ENCODE results near the gene PSMA6. TPM values are rescaled to one million over a fixed set of nuclear protein-coding genes. Genes with fewer than 3 reads are reported as not detected.
"Not testable (repeated sequence)": the region's sequence is repeated elsewhere in the genome, so short reads cannot be mapped to it uniquely, and the experiment has no call there.

Gene PSMA6
- 100 to 1,000 TPM; 401 to 404 TPM for total RNA-seq

GRCh38 chr14:35292051-35292769, at the start of gene PSMA6:
Gene PSMA6, plus strand, starts transcription at chr14:35292382. Its CDS starts 95 bp downstream, at chr14:35292477.
- Mint-ChIP-seq H3K27ac (peak within 1 kb of the TSS; percentile 98), H3K4me1 (peaks cover 48% of the 10 kb centered on the region), H3K4me3 (peak within 1 kb of the TSS; percentile 99), H3K27me3 (no peaks in the 10 kb centered on the region), H3K36me3 (peaks cover 34% of the 10 kb centered on the region), H3K9me3 (no peaks in the 10 kb centered on the region)
- DNase-seq, result peak; percentile 100

GRCh38 chr14:35242599-35243311, 49.4 kb upstream of the PSMA6 start:
- peaks cover 7% of the 10 kb centered on the region for H3K4me1 Mint-ChIP-seq
- H3K9me3 Mint-ChIP-seq, result no peaks in the 10 kb centered on the region
- H3K27me3 Mint-ChIP-seq, result no peaks in the 10 kb centered on the region
- H3K27ac Mint-ChIP-seq, result no peak overlapping the region
- no peak overlapping the region for H3K4me3 Mint-ChIP-seq
- peaks cover 7% of the 10 kb centered on the region for H3K36me3 Mint-ChIP-seq
- DNase-seq, result no peak

- no peak overlapping the region for H3K4me3 Mint-ChIP-seq
- H3K27ac Mint-ChIP-seq, result no peak overlapping the region
- no peaks in the 10 kb centered on the region for H3K27me3 Mint-ChIP-seq
- H3K36me3 Mint-ChIP-seq, result peaks cover 7% of the 10 kb centered on the region
- no peaks in the 10 kb centered on the region for H3K9me3 Mint-ChIP-seq
- peaks cover 13% of the 10 kb centered on the region for H3K4me1 Mint-ChIP-seq
- no peak for DNase-seq
Measured at GRCh38 chr14:35243956-35244355, 48.2 kb upstream of the PSMA6 start.

GRCh38 chr14:35244542-35244941, 47.6 kb upstream of the PSMA6 start:
- DNase-seq, result no peak
- no peaks in the 10 kb centered on the region for H3K9me3 Mint-ChIP-seq
- peaks cover 12% of the 10 kb centered on the region for H3K4me1 Mint-ChIP-seq
- no peak overlapping the region for H3K27ac Mint-ChIP-seq
- no peak overlapping the region for H3K4me3 Mint-ChIP-seq
- no peaks in the 10 kb centered on the region for H3K27me3 Mint-ChIP-seq
- peaks cover 5% of the 10 kb centered on the region for H3K36me3 Mint-ChIP-seq

GRCh38 chr14:35245051-35245450, 47.1 kb upstream of the PSMA6 start:
- Mint-ChIP-seq H3K27ac (no peak overlapping the region), H3K9me3 (no peaks in the 10 kb centered on the region), H3K36me3 (peaks cover 6% of the 10 kb centered on the region), H3K4me1 (peaks cover 12% of the 10 kb centered on the region), H3K4me3 (no peak overlapping the region), H3K27me3 (no peaks in the 10 kb centered on the region)
- DNase-seq, result no peak

- peaks cover 9% of the 10 kb centered on the region for H3K36me3 Mint-ChIP-seq
- H3K4me3 Mint-ChIP-seq, result no peak overlapping the region
- DNase-seq, result no peak
- peaks cover 19% of the 10 kb centered on the region for H3K4me1 Mint-ChIP-seq
- no peak overlapping the region for H3K27ac Mint-ChIP-seq
- H3K27me3 Mint-ChIP-seq, result no peaks in the 10 kb centered on the region
- H3K9me3 Mint-ChIP-seq, result no peaks in the 10 kb centered on the region
Measured at GRCh38 chr14:35247777-35248475, 44.3 kb upstream of the PSMA6 start.

- H3K27ac Mint-ChIP-seq, result no peak overlapping the region
Measured at GRCh38 chr14:35248476-35248788, 43.8 kb upstream of the PSMA6 start.

GRCh38 chr14:35250319-35250718, 41.9 kb upstream of the PSMA6 start:
- DNase-seq, result no peak
- Mint-ChIP-seq H3K27ac (no peak overlapping the region), H3K4me3 (no peak overlapping the region), H3K27me3 (no peaks in the 10 kb centered on the region), H3K36me3 (peaks cover 10% of the 10 kb centered on the region), H3K9me3 (no peaks in the 10 kb centered on the region), H3K4me1 (peaks cover 30% of the 10 kb centered on the region)

More at GRCh38 chr14:35248476-35248788, 43.8 kb upstream of the PSMA6 start:
- Mint-ChIP-seq H3K4me1 (peaks cover 22% of the 10 kb centered on the region), H3K9me3 (no peaks in the 10 kb centered on the region), H3K27me3 (no peaks in the 10 kb centered on the region), H3K36me3 (peaks cover 9% of the 10 kb centered on the region), H3K4me3 (no peak overlapping the region)
- DNase-seq, result no peak

GRCh38 chr14:35252451-35252868, 39.7 kb upstream of the PSMA6 start:
- DNase-seq, result peak; percentile 4
- no peaks in the 10 kb centered on the region for H3K9me3 Mint-ChIP-seq
- H3K4me3 Mint-ChIP-seq, result no peak overlapping the region
- H3K4me1 Mint-ChIP-seq, result peaks cover 30% of the 10 kb centered on the region
- H3K36me3 Mint-ChIP-seq, result peaks cover 11% of the 10 kb centered on the region
- peak overlapping the region; percentile 5 for H3K27ac Mint-ChIP-seq
- H3K27me3 Mint-ChIP-seq, result no peaks in the 10 kb centered on the region

GRCh38 chr14:35253056-35253455, 39.1 kb upstream of the PSMA6 start:
- Mint-ChIP-seq H3K36me3 (peaks cover 11% of the 10 kb centered on the region), H3K4me1 (peaks cover 30% of the 10 kb centered on the region)
- H3K27ac Mint-ChIP-seq, H3K9me3 Mint-ChIP-seq, DNase-seq, H3K27me3 Mint-ChIP-seq, H3K4me3 Mint-ChIP-seq: not testable (repeated sequence)

- not testable (repeated sequence) for H3K27ac Mint-ChIP-seq, DNase-seq, H3K9me3 Mint-ChIP-seq, H3K4me3 Mint-ChIP-seq, H3K27me3 Mint-ChIP-seq
- Mint-ChIP-seq H3K4me1 (peaks cover 26% of the 10 kb centered on the region), H3K36me3 (peaks cover 15% of the 10 kb centered on the region)
Measured at GRCh38 chr14:35254034-35254622, 38.1 kb upstream of the PSMA6 start.

GRCh38 chr14:35254736-35255135, 37.4 kb upstream of the PSMA6 start:
- no peaks in the 10 kb centered on the region for H3K27me3 Mint-ChIP-seq
- peak overlapping the region; percentile 1 for H3K27ac Mint-ChIP-seq
- H3K4me1 Mint-ChIP-seq, result peaks cover 26% of the 10 kb centered on the region
- H3K36me3 Mint-ChIP-seq, result peaks cover 15% of the 10 kb centered on the region
- no peaks in the 10 kb centered on the region for H3K9me3 Mint-ChIP-seq
- DNase-seq, result peak; percentile 38
- no peak overlapping the region for H3K4me3 Mint-ChIP-seq

GRCh38 chr14:35255711-35256110, 36.5 kb upstream of the PSMA6 start:
- Mint-ChIP-seq H3K9me3 (no peaks in the 10 kb centered on the region), H3K4me3 (no peak overlapping the region), H3K36me3 (peaks cover 11% of the 10 kb centered on the region), H3K27ac (no peak overlapping the region), H3K27me3 (no peaks in the 10 kb centered on the region), H3K4me1 (peaks cover 23% of the 10 kb centered on the region)
- DNase-seq, result no peak

- no peak for DNase-seq
- Mint-ChIP-seq H3K27ac (no peak overlapping the region), H3K4me3 (no peak overlapping the region), H3K4me1 (peaks cover 21% of the 10 kb centered on the region), H3K9me3 (no peaks in the 10 kb centered on the region), H3K36me3 (peaks cover 13% of the 10 kb centered on the region), H3K27me3 (no peaks in the 10 kb centered on the region)
Measured at GRCh38 chr14:35257809-35258208, 34.4 kb upstream of the PSMA6 start.

GRCh38 chr14:35258420-35258819, 33.8 kb upstream of the PSMA6 start:
- no peak overlapping the region for H3K4me3 Mint-ChIP-seq

More at GRCh38 chr14:35258420-35258819, 33.8 kb upstream of the PSMA6 start:
- DNase-seq, result no peak
- H3K27ac Mint-ChIP-seq, result no peak overlapping the region
- peaks cover 18% of the 10 kb centered on the region for H3K4me1 Mint-ChIP-seq
- H3K9me3 Mint-ChIP-seq, result no peaks in the 10 kb centered on the region
- H3K36me3 Mint-ChIP-seq, result peaks cover 13% of the 10 kb centered on the region
- no peaks in the 10 kb centered on the region for H3K27me3 Mint-ChIP-seq
